Small intestine (tissue), 7 donors: ENCODE measurements around the gene CACTIN. TPM values are rescaled to one million over a fixed set of nuclear protein-coding genes. Genes with fewer than 3 reads are reported as not detected.
"Not testable (repeated sequence)": the region's sequence is repeated elsewhere in the genome, so short reads cannot be mapped to it uniquely, and the experiment has no call there.

ENCODE experiments used
- DNase-seq, 2 donors: peaks; one replicate each; pipeline versions ENCODE4 v3.0.0 to v3.0.0-alpha.2; 2013
- FAIRE-seq: peaks from 2 replicates; lab custom pipeline; 2012; peaks lifted over from hg19 to GRCh38; lab: Jason Lieb, UNC
- H3K27ac ChIP-seq, 3 donors: one replicate each; pipeline ENCODE4 v1.5.1; 2013; ENCODE audit warnings: low read length in 2 of 3, mild to moderate bottlenecking in 2 of 3, control low read depth in 1 of 3, inconsistent platforms in 1 of 3, low read depth in 1 of 3, moderate library complexity in 1 of 3
- H3K27me3 ChIP-seq, 3 donors: one replicate each; pipeline ENCODE4 v1.6.1; 2013; ENCODE audit warnings: low read length in 3 of 3, inconsistent platforms in 1 of 3; ENCODE audit not compliant: control insufficient read depth in 3 of 3, insufficient read depth in 3 of 3
- H3K36me3 ChIP-seq, 3 donors: one replicate each; pipeline ENCODE4 v1.6.1; 2013; ENCODE audit warnings: low read length in 3 of 3, inconsistent platforms in 1 of 3, low read depth in 1 of 3, mild to moderate bottlenecking in 1 of 3, moderate library complexity in 1 of 3; ENCODE audit not compliant: control insufficient read depth in 3 of 3, insufficient read depth in 2 of 3
- H3K4me1 ChIP-seq, 3 donors: one replicate each; pipeline ENCODE4 v1.6.1; 2013; ENCODE audit warnings: low read length in 2 of 3, inconsistent platforms in 1 of 3, low read depth in 1 of 3, mild to moderate bottlenecking in 1 of 3, moderate library complexity in 1 of 3; ENCODE audit not compliant: control insufficient read depth in 3 of 3, insufficient read depth in 2 of 3
- H3K4me3 ChIP-seq, 3 donors: one replicate each; pipeline ENCODE4 v1.5.1; 2013; ENCODE audit warnings: low read length in 3 of 3, control low read depth in 1 of 3, inconsistent platforms in 1 of 3, low read depth in 1 of 3, mild to moderate bottlenecking in 1 of 3, moderate library complexity in 1 of 3
- H3K9me3 ChIP-seq, 2 donors: one replicate each; pipeline ENCODE4 v1.6.1; 2013; ENCODE audit warnings: low read depth in 1 of 2, low read length in 1 of 2; ENCODE audit not compliant: control insufficient read depth in 2 of 2, insufficient read depth in 1 of 2
- WGBS, 3 donors: extraction: QIAGEN DNeasy Blood & Tissue Kit; methylation state at CpG; one replicate each; pipeline ENCODE4 v1.1.7; 2013; 5-methylcytosine and 5-hydroxymethylcytosine counted together
- polyA plus RNA-seq, 4 donors: library from polyadenylated mRNA; stranded (reverse) in 3 of 4; unstranded in 1 of 4; fragments of 200-250 nt in 3 of 4; fragments of 120-200 nt in 1 of 4; gene quantifications; one replicate each; pipeline versions ENCODE4 v1.2.1 to v1.2.3, GENCODE V29; 2013
- donor health status: healthy with polysubstance abuse.
- donor health status: control.
- donor health status: control.
- donor health status: Bipolar disorder and iron deficiency.
- donor health status: healthy.

The CACTIN gene
- polyA plus RNA-seq, 4 donors, result 11.9 to 16.9 (median 14.7) TPM

DNA sequence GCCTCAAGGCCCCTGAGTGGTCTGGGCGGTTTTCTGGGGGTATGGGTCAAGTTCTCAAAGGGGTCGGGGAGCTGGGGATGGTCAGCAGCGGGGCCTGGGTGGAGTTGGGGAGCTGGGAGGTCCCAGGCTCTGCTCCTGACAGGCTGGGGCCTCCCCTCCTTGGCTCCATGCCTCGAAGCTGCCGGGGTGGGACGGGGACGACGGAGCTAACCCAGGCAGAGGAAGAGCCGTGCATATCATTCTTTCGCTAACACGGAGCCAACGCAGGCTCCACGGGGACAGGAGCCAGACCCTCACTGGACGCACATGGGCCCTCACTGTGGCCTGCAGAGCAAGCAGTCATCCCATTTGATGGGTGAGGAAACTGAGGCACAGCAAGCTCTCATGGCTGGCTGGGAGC lies 25.8 kb upstream of the CACTIN start:
- Histone ChIP-seq H3K36me3 (peaks cover 5 to 79% (median 21%) of the 10 kb centered on the region in 3 donors), H3K4me1 (no peaks in the 10 kb centered on the region), H3K9me3 (peaks cover 0 to 6% of the 10 kb centered on the region in 2 donors), H3K27ac (no peak overlapping the region), H3K4me3 (no peak overlapping the region), H3K27me3 (no peaks in the 10 kb centered on the region)
- FAIRE-seq (no peak), DNase-seq (no peak)
- WGBS, 3 donors, result 94 to 96% (median 96%) methylated on average over 14 of the region's 14 CpGs

DNA sequence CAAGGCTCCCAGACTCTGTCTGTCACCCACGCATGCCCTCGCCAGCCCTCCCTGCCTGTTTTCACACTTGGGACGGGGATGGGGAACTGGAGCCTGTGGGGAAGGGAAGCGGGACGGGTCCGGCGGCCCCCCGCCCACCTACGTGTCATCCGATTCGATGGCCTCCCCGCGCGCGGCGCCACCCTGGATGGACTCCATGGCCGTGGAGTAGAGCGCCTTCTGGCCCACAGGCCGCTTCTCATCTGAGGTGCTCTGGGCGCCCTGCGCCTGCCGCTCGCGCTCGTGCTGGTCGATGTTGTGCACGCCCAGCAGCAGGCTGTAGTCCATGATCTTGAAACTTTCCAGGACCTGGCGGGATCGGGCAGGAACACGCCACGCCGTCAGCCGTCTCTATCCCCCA lies 25.1 kb upstream of the CACTIN start:
- no peak overlapping the region for H3K4me3 ChIP-seq
- no peak for FAIRE-seq
- H3K9me3 ChIP-seq, result no peaks in the 10 kb centered on the region
- H3K27me3 ChIP-seq, result no peaks in the 10 kb centered on the region
- H3K27ac ChIP-seq, result no peak overlapping the region
- DNase-seq, result no peak
- H3K36me3 ChIP-seq, result peaks cover 0 to 77% (median 17%) of the 10 kb centered on the region in 3 donors
- no peaks in the 10 kb centered on the region for H3K4me1 ChIP-seq
- WGBS, 3 donors, result 96 to 98% (median 98%) methylated on average over 32 to 33 of the region's 33 CpGs

DNA sequence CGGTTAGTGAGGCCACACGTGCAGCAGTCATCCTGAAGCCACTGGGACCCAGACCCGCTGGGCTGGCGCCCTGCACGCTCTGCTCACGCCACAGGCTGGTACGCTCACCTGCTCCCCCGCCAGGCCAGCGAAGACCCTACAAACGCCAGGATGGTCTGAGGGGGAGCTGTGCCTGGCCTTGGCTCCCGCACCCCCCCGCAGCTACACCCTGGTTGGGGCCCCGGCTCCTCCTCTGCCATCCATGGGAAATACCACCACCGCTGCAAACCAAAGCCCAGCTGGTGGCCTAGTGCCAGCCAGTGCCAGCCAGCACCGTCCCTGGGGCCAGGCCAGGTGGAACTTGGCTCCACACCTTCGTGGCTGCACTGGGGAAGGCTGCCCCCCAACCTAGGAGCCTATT lies 23.3 kb upstream of the CACTIN start:
- Histone ChIP-seq H3K4me3 (no peak overlapping the region), H3K36me3 (peaks cover 0 to 80% (median 13%) of the 10 kb centered on the region in 3 donors), H3K4me1 (no peaks in the 10 kb centered on the region), H3K27me3 (no peaks in the 10 kb centered on the region), H3K9me3 (no peaks in the 10 kb centered on the region), H3K27ac (no peak overlapping the region)
- FAIRE-seq (no peak), DNase-seq (no peak)
- 90 to 92% (median 92%) methylated on average over 16 of the region's 16 CpGs for WGBS, 3 donors

DNA sequence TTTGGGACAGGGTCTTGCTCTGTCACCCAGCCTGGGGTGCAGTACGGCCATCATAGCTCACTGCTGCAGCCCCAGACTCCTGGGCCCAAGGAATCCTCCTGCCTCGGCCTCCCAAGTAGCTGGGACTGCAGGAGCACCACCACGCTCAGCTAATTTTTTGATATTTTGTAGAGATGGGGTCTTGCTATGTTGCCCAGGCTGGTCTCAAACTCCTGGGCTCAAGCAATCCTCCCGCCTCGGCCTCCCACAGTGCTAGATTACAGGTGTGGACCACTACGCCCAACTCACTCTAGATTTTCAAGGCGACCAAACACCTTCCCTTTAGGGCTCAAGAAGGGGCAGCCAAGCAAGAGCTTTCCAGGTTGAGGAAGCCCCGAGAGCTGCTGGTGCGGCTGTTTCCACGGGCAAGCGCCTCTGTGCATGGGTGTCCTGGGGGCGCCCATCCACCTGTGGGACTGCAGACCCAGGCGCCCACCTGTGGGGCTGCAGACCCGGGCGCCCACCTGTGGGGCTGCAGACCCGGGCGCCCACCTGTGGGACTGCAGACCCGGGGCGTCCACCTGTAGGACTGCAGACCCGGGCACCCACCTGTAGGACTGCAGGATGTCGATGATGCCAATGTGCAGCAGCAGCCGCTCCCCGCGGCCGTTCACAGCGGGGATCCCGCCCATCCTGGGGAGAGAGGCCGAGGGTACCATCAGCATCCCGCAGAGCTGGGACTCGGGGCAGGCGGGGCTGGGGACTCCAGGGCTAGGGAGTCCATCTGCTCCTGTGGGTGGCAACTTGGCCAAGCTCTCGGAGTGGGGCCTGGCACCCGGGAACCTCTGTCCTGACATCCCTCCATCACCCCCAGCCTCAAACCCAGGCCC lies 21.7 kb upstream of the CACTIN start:
- FAIRE-seq (no peak), DNase-seq (no peak)
- WGBS, 3 donors, result 94 to 96% (median 95%) methylated on average over 31 to 33 of the region's 33 CpGs
- Histone ChIP-seq H3K9me3 (no peaks in the 10 kb centered on the region), H3K4me1 (no peaks in the 10 kb centered on the region), H3K4me3 (no peak overlapping the region), H3K27ac (no peak overlapping the region), H3K36me3 (peaks cover 0 to 83% (median 13%) of the 10 kb centered on the region in 3 donors), H3K27me3 (no peaks in the 10 kb centered on the region)

DNA sequence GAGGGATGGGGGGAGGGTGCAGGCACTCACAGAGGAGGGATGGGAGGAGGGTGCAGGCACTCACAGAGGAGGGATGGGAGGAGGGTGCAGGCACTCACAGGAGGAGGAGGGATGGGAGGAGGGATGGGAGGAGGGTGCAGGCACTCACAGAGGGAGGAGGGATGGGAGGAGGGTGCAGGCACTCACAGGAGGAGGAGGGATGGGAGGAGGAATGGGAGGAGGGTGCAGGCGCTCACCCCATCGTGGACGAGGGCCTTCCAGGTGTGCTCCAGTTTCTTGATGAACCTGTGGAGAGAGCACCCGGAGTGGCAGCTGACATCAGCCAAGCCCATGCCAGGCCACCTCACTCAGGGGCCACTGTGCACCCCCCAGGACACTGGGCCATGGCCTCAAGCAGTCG lies 20.5 kb upstream of the CACTIN start:
- H3K36me3 ChIP-seq, result peaks cover 0 to 82% (median 9%) of the 10 kb centered on the region in 3 donors
- DNase-seq, H3K27ac ChIP-seq, H3K27me3 ChIP-seq, FAIRE-seq, H3K9me3 ChIP-seq, H3K4me3 ChIP-seq, H3K4me1 ChIP-seq: not testable (repeated sequence)
- 89 to 93% (median 90%) methylated on average over 5 of the region's 5 CpGs for WGBS, 3 donors

DNA sequence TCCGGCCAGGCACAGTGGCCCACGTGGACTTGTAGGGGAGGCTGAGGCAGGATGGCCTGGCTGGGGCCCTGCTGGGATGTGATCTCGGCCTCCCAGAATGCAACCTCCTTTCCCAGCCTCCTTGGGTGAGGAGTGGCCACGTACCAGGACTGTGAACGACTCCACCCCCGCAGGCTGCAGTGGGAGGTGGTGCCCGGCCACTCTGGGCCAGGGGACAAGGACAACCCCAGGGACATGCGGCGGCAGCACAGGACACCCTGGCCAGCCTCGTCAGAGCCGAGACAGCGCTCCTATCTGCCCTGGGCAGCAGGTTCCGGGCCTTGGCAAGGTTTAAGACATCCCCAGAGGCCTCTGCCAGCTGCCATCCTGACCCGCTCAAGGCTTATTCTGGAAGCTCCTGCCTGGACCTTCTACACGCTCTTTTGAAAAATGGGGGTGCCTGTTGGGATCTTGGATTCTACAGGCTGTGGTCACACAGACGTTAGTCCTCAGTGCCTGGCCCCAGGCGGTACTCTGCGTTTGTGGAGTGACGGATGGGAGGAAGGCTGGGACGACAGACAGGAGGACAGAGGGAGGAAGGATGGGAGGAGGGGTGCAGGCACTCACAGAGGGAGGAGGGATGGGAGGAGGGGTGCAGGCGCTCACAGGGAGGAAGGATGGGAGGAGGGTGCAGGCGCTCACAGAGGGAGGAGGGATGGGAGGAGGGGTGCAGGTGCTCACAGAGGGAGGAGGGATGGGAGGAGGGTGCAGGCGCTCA lies 19.9 kb upstream of the CACTIN start:
- no peak for FAIRE-seq

DNA sequence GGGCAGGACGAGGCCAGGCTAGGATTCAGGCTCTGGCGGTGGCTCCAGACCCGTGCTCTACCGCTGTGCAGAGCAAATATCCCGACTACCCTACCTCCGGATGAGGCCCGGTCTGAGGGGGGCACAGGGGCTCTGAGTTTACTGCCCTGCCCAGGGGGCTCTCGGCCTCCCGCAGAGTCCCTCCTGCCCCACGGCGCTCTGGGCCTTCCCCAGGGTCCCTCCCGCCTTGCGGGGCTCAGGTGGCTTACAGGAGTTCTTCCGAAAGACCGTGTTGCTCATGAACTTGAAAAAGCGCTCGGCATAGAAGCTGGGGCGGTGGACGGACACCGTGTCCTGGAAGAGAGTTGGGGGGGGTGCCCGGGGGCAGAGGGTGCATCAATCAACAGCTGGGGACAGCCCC lies 19.1 kb upstream of the CACTIN start:
- H3K36me3 ChIP-seq, result peaks cover 0 to 83% (median 9%) of the 10 kb centered on the region in 3 donors
- FAIRE-seq (no peak), DNase-seq (no peak)
- no peak overlapping the region for H3K4me3 ChIP-seq
- WGBS, 3 donors, result 90 to 93% (median 91%) methylated on average over 20 to 21 of the region's 21 CpGs
- H3K4me1 ChIP-seq, result no peaks in the 10 kb centered on the region
- H3K27me3 ChIP-seq, result no peaks in the 10 kb centered on the region
- H3K27ac ChIP-seq, result no peak overlapping the region
- H3K9me3 ChIP-seq, result no peaks in the 10 kb centered on the region

More for the DNA sequence above, 19.9 kb upstream of the CACTIN start:
- Histone ChIP-seq H3K36me3 (peaks cover 0 to 82% (median 9%) of the 10 kb centered on the region in 3 donors), H3K4me3 (no peak overlapping the region), H3K4me1 (no peaks in the 10 kb centered on the region), H3K27ac (no peak overlapping the region), H3K27me3 (no peaks in the 10 kb centered on the region), H3K9me3 (no peaks in the 10 kb centered on the region)
- 89 to 94% (median 92%) methylated on average over 23 of the region's 23 CpGs for WGBS, 3 donors
- DNase-seq, result no peak

DNA sequence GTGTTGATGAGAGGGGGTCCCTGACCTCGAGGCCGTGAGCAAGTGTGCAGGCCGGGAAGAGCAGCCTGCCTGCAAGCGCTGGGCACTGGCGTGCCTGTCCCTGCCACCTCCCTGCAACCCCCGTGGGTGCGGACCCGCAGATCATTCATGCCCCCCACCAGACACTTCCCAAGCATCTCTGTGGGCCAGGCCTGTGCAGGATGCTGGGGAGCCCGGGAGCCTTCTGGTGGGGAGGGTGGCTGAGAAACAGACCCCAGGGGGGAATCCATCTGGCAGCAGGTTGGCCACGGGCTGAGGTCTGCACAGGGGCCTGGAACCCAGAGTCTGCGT lies 18.4 kb upstream of the CACTIN start:
- no peak for DNase-seq
- no peak overlapping the region for H3K27ac ChIP-seq
- H3K36me3 ChIP-seq, result peaks cover 0 to 79% (median 9%) of the 10 kb centered on the region in 3 donors
- no peaks in the 10 kb centered on the region for H3K9me3 ChIP-seq
- WGBS, 3 donors, result 77 to 85% (median 78%) methylated on average over 11 of the region's 11 CpGs
- H3K27me3 ChIP-seq, result no peaks in the 10 kb centered on the region
- FAIRE-seq, result no peak
- no peaks in the 10 kb centered on the region for H3K4me1 ChIP-seq
- H3K4me3 ChIP-seq, result no peak overlapping the region
